Ectodermal cell (in vitro differentiated cells): Measurements from ENCODE around the gene SYNPO2. TPM values are rescaled to one million over a fixed set of nuclear protein-coding genes. Genes with fewer than 3 reads are reported as not detected.

Experiments used
- H3K27ac ChIP-seq: 2 replicates; pipeline ENCODE4 v1.7.0; 2013; ENCODE audit warnings: mild to moderate bottlenecking, low read depth, low read length; ENCODE audit not compliant: insufficient read depth, poor library complexity, severe bottlenecking
- H3K27me3 ChIP-seq: 2 replicates; pipeline ENCODE4 v1.7.0; 2013; ENCODE audit warnings: mild to moderate bottlenecking, low read length; ENCODE audit not compliant: insufficient read depth, control insufficient read depth, poor library complexity, severe bottlenecking
- H3K36me3 ChIP-seq: one replicate; pipeline ENCODE4 v1.7.0; 2013; ENCODE audit warnings: low read length; ENCODE audit not compliant: control insufficient read depth, insufficient read depth
- H3K4me1 ChIP-seq: one replicate; pipeline ENCODE4 v1.7.0; 2013; ENCODE audit warnings: low read length; ENCODE audit not compliant: control insufficient read depth, insufficient read depth
- H3K4me3 ChIP-seq: 2 replicates; pipeline ENCODE4 v1.7.0; 2013; ENCODE audit warnings: low read depth, low read length, control low read depth; ENCODE audit not compliant: insufficient read depth
- H3K9me3 ChIP-seq: 2 replicates; pipeline ENCODE4 v1.7.0; 2013; ENCODE audit warnings: mild to moderate bottlenecking, low read length, moderate library complexity; ENCODE audit not compliant: control insufficient read depth
- WGBS, 2 experiments: methylation state at CpG; one replicate each; pipeline ENCODE4 v1.1.7; 2013; ENCODE audit warnings: missing lambda C conversion rate in 2 of 2; 5-methylcytosine and 5-hydroxymethylcytosine counted together
- polyA plus RNA-seq, 4 experiments: library from polyadenylated mRNA; stranded (reverse); fragments of 50-300 nt; gene quantifications; one replicate each; pipeline ENCODE4 v1.2.3, GENCODE V29; 2013

Gene SYNPO2
- 0.06 TPM for polyA plus RNA-seq (2013, experiment 1 of 4)
- polyA plus RNA-seq (2013, experiment 2 of 4), result 0.16 TPM
- polyA plus RNA-seq (2013, experiment 3 of 4), result 0.21 TPM
- 0.24 TPM for polyA plus RNA-seq (2013, experiment 4 of 4)

GRCh38 chr4:118888666-118889311, at the start of gene SYNPO2:
Gene SYNPO2 (plus strand): TSS chr4:118888854. CDS start chr4:118889037, 183 bp downstream.
- Histone ChIP-seq H3K4me3 (peak within 1 kb of the TSS; percentile 29), H3K36me3 (no peaks in the 10 kb centered on the region), H3K27ac (no peak within 1 kb of the TSS), H3K9me3 (no peaks in the 10 kb centered on the region), H3K27me3 (peaks cover 19% of the 10 kb centered on the region), H3K4me1 (no peaks in the 10 kb centered on the region)
- WGBS, 2 experiments, result 4 to 5% methylated on average over 29 of the region's 29 CpGs

GRCh38 chr4:118839221-118839927, 49.3 kb upstream of the SYNPO2 start:
- WGBS, 2 experiments, result 82 to 86% methylated on average over 2 to 3 of the region's 3 CpGs
- H3K9me3 ChIP-seq, result no peaks in the 10 kb centered on the region
- no peak overlapping the region for H3K4me3 ChIP-seq
- H3K27ac ChIP-seq, result no peak overlapping the region
- no peaks in the 10 kb centered on the region for H3K4me1 ChIP-seq
- H3K27me3 ChIP-seq, result no peaks in the 10 kb centered on the region
- no peaks in the 10 kb centered on the region for H3K36me3 ChIP-seq

GRCh38 chr4:118842055-118842454, 46.6 kb upstream of the SYNPO2 start:
- no peak overlapping the region for H3K27ac ChIP-seq
- WGBS, 2 experiments, result 100% methylated on average over 1 to 2 of the region's 3 CpGs
- no peaks in the 10 kb centered on the region for H3K9me3 ChIP-seq
- no peaks in the 10 kb centered on the region for H3K27me3 ChIP-seq
- H3K36me3 ChIP-seq, result no peaks in the 10 kb centered on the region
- H3K4me1 ChIP-seq, result no peaks in the 10 kb centered on the region
- H3K4me3 ChIP-seq, result no peak overlapping the region

- no peaks in the 10 kb centered on the region for H3K27me3 ChIP-seq
- no peaks in the 10 kb centered on the region for H3K4me1 ChIP-seq
- no peaks in the 10 kb centered on the region for H3K36me3 ChIP-seq
- 86 to 89% methylated on average over 6 of the region's 6 CpGs for WGBS, 2 experiments
- no peaks in the 10 kb centered on the region for H3K9me3 ChIP-seq
- H3K4me3 ChIP-seq, result no peak overlapping the region
- no peak overlapping the region for H3K27ac ChIP-seq
Measured at GRCh38 chr4:118843237-118843636, 45.4 kb upstream of the SYNPO2 start.

- Histone ChIP-seq H3K27ac (no peak overlapping the region), H3K9me3 (no peaks in the 10 kb centered on the region), H3K4me3 (no peak overlapping the region), H3K4me1 (peaks cover 5% of the 10 kb centered on the region), H3K36me3 (no peaks in the 10 kb centered on the region), H3K27me3 (no peaks in the 10 kb centered on the region)
Measured at GRCh38 chr4:118845552-118846050, 43.1 kb upstream of the SYNPO2 start.

- Histone ChIP-seq H3K4me1 (peaks cover 5% of the 10 kb centered on the region), H3K4me3 (no peak overlapping the region), H3K9me3 (no peaks in the 10 kb centered on the region), H3K36me3 (no peaks in the 10 kb centered on the region), H3K27ac (no peak overlapping the region), H3K27me3 (no peaks in the 10 kb centered on the region)
- 71 to 89% methylated on average over 1 of the region's 1 CpG for WGBS, 2 experiments
Measured at GRCh38 chr4:118846979-118847378, 41.7 kb upstream of the SYNPO2 start.

GRCh38 chr4:118848242-118848641, 40.4 kb upstream of the SYNPO2 start:
- WGBS, 2 experiments, result 93% methylated on average over 7 of the region's 7 CpGs
- Histone ChIP-seq H3K4me1 (peaks cover 5% of the 10 kb centered on the region), H3K36me3 (no peaks in the 10 kb centered on the region), H3K9me3 (no peaks in the 10 kb centered on the region), H3K27me3 (no peaks in the 10 kb centered on the region), H3K27ac (no peak overlapping the region), H3K4me3 (no peak overlapping the region)

GRCh38 chr4:118848901-118849300, 39.8 kb upstream of the SYNPO2 start:
- H3K4me1 ChIP-seq, result peaks cover 5% of the 10 kb centered on the region
- no peaks in the 10 kb centered on the region for H3K9me3 ChIP-seq
- no peaks in the 10 kb centered on the region for H3K27me3 ChIP-seq
- H3K4me3 ChIP-seq, result no peak overlapping the region
- H3K27ac ChIP-seq, result no peak overlapping the region
- H3K36me3 ChIP-seq, result no peaks in the 10 kb centered on the region

- Histone ChIP-seq H3K27me3 (no peaks in the 10 kb centered on the region), H3K4me3 (no peak overlapping the region), H3K27ac (no peak overlapping the region), H3K36me3 (no peaks in the 10 kb centered on the region), H3K4me1 (peaks cover 5% of the 10 kb centered on the region), H3K9me3 (no peaks in the 10 kb centered on the region)
- 7 to 26% methylated on average over 1 to 2 of the region's 2 CpGs for WGBS, 2 experiments
Measured at GRCh38 chr4:118849867-118850487, 38.7 kb upstream of the SYNPO2 start.

GRCh38 chr4:118850488-118851173, 38.0 kb upstream of the SYNPO2 start:
- no peaks in the 10 kb centered on the region for H3K36me3 ChIP-seq
- H3K4me1 ChIP-seq, result peaks cover 5% of the 10 kb centered on the region
- no peaks in the 10 kb centered on the region for H3K9me3 ChIP-seq
- H3K27ac ChIP-seq, result no peak overlapping the region
- no peak overlapping the region for H3K4me3 ChIP-seq
- H3K27me3 ChIP-seq, result no peaks in the 10 kb centered on the region
- 32 to 34% methylated on average over 8 of the region's 8 CpGs for whole genome bisulfite sequencing, 2 experiments
